ENCODE data around the gene RIMBP2.
"Not testable (repeated sequence)": the region's sequence is repeated elsewhere in the genome, so short reads cannot be mapped to it uniquely, and the experiment has no call there.

RIMBP2 gene

DNA sequence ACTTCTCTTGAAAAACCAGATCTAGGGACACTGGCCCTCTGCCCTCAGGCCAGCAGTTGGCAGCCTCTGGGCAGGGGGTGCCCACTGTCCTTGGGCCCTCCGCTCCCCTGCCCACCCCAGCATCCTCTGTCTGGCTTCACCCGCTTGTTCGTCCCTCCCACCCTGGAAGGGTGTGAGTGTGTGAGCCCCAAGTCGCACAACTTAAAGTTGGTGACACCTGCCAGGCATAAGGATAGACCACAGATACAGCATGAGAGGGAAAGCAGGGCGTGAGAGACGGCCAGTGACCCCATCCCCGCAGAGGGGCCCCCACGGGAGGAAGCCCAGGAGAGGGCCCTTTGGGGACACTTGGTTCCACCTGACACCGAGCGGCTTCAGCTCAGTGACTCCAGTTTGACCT lies 23.5 kb upstream of the RIMBP2 start:
- DNase-seq (ENCODE audit: low read depth in 2 of 2) = no peak

- not testable (repeated sequence) for DNase-seq (ENCODE audit: low read depth in 2 of 2)
Measured at GRCh38 chr12:130738403-130738802, 22.3 kb upstream of the RIMBP2 start.

- DNase-seq (ENCODE audit: low read depth in 2 of 2) = no peak
Measured at GRCh38 chr12:130737731-130738130, 21.6 kb upstream of the RIMBP2 start.

GRCh38 chr12:130729344-130729743 lies 13.2 kb upstream of the RIMBP2 start:
- no peak for DNase-seq (ENCODE audit: low read depth in 2 of 2)

GRCh38 chr12:130728158-130729058 lies 12.3 kb upstream of the RIMBP2 start:
- no peak for DNase-seq (ENCODE audit: low read depth in 2 of 2)

GRCh38 chr12:130719263-130719859 lies 3.3 kb upstream of the RIMBP2 start:
- DNase-seq (ENCODE audit: low read depth in 2 of 2) = no peak

DNA sequence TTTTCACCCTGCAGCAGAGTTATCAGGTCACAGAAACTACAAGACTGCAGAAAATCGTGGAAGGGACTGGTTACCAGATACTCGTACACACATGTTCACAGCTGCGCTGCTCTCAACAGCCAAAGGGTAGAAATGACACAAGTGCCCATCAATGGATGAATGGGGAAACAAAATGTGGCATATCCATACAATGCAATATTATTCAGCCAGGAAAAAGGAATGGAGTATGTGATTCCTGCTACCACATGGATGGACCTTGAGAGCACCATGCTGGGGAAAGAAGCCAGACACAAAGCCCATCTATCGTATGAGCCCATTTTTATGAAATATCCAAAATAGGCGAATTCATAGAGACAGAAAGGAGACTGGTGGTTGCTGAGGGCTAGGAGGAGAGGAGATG lies 1.7 kb upstream of the RIMBP2 start:
- no peak for DNase-seq (ENCODE audit: low read depth in 2 of 2)

DNA sequence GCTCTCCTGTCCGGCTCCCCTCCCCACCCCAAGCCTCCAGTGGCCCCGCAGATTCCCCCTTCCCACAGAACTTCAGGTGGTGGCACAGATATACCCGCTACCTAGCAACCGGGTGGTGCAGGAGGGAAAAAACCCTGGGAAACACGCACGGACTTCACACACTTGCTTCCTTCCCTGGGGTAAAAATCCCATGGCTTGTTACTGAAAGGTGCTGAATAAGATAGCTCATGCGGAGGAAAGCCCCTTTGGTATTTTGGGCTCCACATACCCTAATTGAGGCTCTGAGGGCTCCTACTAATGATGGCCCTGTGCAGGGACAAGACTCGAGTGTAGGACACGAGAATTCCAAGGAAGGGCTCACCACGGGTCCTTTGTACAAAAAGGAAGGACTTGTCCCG lies 869 bp upstream of the RIMBP2 start:
- no peak for DNase-seq (ENCODE audit: low read depth in 2 of 2)

GRCh38 chr12:130715150-130715997 lies 725 bp downstream of the RIMBP2 start:
- DNase-seq (ENCODE audit: low read depth in 2 of 2) = no peak

DNA sequence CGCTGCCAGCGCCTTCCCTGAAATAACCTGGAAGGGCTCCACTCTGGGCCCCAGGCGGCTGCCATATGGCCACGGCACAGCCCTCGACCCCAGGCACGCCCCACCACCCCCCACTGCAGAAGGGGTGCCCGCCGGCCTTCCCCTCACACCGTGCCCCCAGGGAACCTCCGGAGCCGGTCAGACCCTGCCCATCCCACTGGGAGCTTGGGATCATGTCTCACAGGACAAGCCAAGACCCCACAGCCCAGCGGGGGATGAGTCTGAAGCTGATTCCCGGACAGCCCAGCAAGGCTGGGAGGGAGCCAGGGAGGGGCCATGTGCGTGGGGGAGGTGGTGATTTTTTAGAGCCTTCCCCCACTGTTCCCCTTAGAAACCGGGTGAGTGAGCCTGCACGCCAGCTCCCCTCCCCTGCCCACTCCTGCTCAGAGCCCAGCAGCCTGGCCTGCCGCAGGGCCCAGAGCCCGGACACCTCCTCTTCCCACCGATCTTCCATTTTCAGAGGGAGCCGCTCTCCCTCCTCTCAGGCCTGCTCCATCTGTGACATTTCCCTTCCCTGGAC lies 1.4 kb downstream of the RIMBP2 start:
- no peak for DNase-seq (ENCODE audit: low read depth in 2 of 2)

DNA sequence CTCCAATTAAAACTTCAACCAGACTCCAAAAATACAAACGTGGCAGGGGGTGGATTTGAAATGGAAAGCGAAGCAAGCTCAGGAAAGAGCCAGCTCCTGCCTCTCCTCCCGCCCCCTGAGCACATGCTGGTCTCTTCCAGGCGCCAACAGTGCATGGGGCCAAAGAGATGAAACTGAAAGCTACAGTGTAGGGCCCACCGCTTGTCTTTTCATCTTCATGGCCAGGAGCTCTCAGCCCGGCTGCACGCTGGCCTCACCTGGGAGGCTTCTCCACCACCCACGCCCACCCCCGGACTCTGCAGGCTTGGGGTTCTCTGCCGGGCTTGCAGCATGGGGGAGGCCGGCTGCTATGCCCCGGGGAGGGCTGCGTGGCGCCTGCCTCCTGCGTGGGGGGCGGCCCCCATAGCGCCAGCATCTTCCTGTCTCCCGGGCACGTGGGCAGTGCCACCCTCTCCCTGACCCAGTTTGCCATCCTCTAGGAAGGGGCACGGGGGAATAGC lies 2.0 kb downstream of the RIMBP2 start:
- no peak for DNase-seq (ENCODE audit: low read depth in 2 of 2)

DNA sequence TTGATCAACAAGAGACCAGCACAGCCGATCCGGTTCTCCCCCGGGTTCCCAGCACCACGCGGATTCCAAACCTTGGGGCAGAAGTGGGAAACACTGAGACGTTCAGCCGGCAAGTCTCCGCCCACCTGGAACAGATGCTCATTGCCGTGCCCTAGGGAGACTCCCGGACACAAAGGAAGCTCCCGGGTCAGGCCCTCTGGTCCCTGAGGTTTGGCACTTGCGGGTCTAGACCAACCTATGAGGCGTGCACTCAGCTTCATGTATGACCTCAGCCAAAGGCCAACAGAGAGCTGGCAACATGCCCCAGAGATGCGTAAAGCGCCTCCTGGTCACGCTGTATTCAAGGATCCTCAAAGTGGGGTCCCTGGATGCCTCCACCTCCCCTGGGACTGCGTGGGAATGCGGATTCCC lies 2.5 kb downstream of the RIMBP2 start:
- no peak for DNase-seq (ENCODE audit: low read depth in 2 of 2)

GRCh38 chr12:130712346-130713065 lies 3.6 kb downstream of the RIMBP2 start:
- no peak for DNase-seq (ENCODE audit: low read depth in 2 of 2)

- no peak for DNase-seq (ENCODE audit: low read depth in 2 of 2)
Measured at GRCh38 chr12:130711756-130712155, 4.3 kb downstream of the RIMBP2 start.

GRCh38 chr12:130710733-130711080 lies 5.4 kb downstream of the RIMBP2 start:
- DNase-seq (ENCODE audit: low read depth in 2 of 2) = no peak

- DNase-seq (ENCODE audit: low read depth in 2 of 2) = no peak
Measured at GRCh38 chr12:130709971-130710732, 5.9 kb downstream of the RIMBP2 start.

GRCh38 chr12:130709151-130709970 lies 6.7 kb downstream of the RIMBP2 start:
- no peak for DNase-seq (ENCODE audit: low read depth in 2 of 2)

DNA sequence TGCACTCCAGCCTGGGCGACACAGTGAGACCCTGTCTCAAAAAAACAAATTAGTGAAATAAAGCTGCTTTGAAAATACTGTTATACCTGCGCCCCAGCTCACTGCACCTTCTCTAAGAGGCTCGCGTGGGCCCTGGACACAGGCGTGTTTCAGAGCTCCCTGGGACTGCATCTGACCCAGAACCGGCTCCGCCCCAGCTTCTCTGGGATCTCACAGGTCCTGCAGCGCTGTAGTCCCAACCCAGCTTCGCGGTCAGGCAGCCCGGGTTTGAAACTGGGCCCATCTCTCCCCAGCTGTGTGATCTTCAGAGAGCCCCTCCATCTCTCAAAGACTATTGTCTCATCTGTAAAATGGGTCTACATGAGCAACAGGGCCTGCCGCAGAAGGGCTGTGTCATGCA lies 7.5 kb downstream of the RIMBP2 start:
- no peak for DNase-seq (ENCODE audit: low read depth in 2 of 2)

DNA sequence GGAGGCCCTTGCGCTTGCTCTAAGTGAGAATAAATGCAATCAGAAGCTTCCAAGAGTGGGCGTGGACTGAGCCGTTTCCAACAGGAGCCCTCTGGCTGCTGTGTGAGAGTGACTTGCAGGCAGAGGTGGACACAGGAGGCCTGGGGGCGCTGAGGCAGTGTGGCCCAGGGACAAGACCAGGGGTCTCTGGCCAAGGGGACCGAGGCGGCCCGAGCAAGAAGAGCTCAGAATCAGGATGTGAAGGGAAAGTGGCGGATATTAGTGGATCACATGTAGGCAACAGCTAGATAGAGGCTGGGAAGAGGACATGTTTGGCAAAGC lies 8.6 kb downstream of the RIMBP2 start:
- DNase-seq (ENCODE audit: low read depth in 2 of 2) = no peak
